ENCODE measurements around the gene SND1.

DNA sequence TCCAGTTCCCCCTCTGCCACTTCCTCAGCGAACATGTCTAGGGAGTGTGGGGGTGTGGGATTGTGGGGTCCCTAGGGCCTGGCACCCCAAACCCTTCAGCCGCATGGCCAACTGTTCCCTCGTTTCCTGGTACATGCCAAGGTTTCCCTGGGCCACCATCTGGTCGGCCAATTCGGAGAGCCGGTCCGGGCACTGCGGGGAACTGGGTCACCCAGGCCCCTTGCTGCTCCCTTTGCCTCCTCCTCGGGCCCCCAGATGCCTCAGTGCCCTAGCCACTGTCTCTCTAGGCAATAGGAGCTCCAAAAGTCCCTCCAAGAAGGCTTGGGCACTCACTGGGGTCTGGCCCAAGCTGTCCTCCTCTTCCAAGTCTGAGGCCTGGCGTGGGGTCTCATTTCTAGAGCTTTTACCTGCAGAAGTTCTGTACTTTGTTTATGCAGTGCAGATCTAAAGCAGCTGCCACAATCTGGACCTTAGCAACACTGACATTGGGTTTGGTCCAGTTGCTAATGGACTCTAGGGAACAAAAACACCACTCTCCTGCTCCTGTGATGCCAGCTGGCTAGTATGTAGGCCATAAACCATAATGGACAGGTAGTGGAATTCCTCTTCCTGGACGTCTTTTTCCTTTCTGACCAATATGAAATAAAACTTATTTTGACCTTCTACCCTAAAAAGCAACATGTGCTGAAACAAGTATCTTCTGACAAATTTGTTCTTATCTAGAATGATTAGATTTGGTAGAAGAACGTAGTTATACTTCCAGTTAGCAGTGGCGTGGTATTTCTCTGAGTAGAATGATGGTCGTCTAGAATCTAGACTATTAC lies 206.3 kb downstream of the SND1 start:
- TF ChIP-seq, protein P1, sequence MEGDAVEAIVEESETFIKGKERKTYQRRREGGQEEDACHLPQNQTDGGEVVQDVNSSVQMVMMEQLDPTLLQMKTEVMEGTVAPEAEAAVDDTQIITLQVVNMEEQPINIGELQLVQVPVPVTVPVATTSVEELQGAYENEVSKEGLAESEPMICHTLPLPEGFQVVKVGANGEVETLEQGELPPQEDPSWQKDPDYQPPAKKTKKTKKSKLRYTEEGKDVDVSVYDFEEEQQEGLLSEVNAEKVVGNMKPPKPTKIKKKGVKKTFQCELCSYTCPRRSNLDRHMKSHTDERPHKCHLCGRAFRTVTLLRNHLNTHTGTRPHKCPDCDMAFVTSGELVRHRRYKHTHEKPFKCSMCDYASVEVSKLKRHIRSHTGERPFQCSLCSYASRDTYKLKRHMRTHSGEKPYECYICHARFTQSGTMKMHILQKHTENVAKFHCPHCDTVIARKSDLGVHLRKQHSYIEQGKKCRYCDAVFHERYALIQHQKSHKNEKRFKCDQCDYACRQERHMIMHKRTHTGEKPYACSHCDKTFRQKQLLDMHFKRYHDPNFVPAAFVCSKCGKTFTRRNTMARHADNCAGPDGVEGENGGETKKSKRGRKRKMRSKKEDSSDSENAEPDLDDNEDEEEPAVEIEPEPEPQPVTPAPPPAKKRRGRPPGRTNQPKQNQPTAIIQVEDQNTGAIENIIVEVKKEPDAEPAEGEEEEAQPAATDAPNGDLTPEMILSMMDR (IDR thresholded peaks at IDR 0.05) = no peak
- TF ChIP-seq EZH2 (IDR thresholded peaks at IDR 0.05; ENCODE audit: borderline replicate concordance, insufficient read depth, low read depth, low read length, poor library complexity, severe bottlenecking) = no peak

Measured in B cell (primary cell).